HCT116 (cell line): Measurements from ENCODE around the gene GSTO2. TPM values are rescaled to one million over a fixed set of nuclear protein-coding genes. Genes with fewer than 3 reads are reported as not detected.

Source experiments
- ATAC-seq: fragments of 200-7000 bp; cut with Tn5 transposase; 2 replicates; pipeline ENCODE4 v1.9.1; 2020; ENCODE audit warnings: mild to moderate bottlenecking, moderate library complexity
- BruUV-seq: library from RNA; stranded (reverse); fragments of 400-500 nt; replicated peaks from 2 replicates; lab custom pipeline; 2021; lab: Mats Ljungman, UMichigan
- CTCF ChIA-PET: fragments of 300-600 bp; sonication (Branson Sonifier 250); formaldehyde crosslinking; loops from one replicate; lab custom pipeline; 2021; ENCODE audit warnings: antibody characterized with exemption; lab: Charles Lee
- POLR2A ChIA-PET: fragments of 300-600, 350-600 bp; sonication (Branson Sonifier 250); formaldehyde crosslinking; loops from one replicate; lab custom pipeline; 2021; ENCODE audit warnings: antibody characterized with exemption; lab: Charles Lee
- RAD21 ChIA-PET, 2 experiments: fragments of 300-600 bp; sonication (Branson Sonifier 250); formaldehyde crosslinking; loops; one replicate each; lab custom pipeline; 2023; ENCODE audit warnings: low total read pairs in 2 of 2; ENCODE audit not compliant: uncharacterized antibody in 2 of 2, unreplicated experiment in 2 of 2, low non-redundant PET in 1 of 2; lab: Charles Lee
- DNase-seq: peaks from one replicate; pipeline ENCODE4 v3.0.0-alpha.2; 2010; ENCODE audit warnings: low read depth, low spot score
- H2AFZ ChIP-seq: fragments of 200-600 bp; shearing (Covaris generic), sonication (generic); 2 replicates; pipeline ENCODE4 v1.6.1; 2017; ENCODE audit warnings: low read depth, mixed run types, mixed read lengths, antibody characterized with exemption, low read length; ENCODE audit not compliant: poor library complexity, severe bottlenecking
- H3K27ac ChIP-seq: 2 replicates; pipeline ENCODE4 v1.5.1; 2012; ENCODE audit warnings: low read depth, low read length
- H3K27me3 ChIP-seq: fragments of 200-600 bp; sonication (generic); 2 replicates; pipeline ENCODE4 v1.6.1; 2016; ENCODE audit warnings: mixed run types, low read length, mixed read lengths; ENCODE audit not compliant: insufficient read depth
- H3K36me3 ChIP-seq, 2 experiments: fragments of 200-500 bp in 1 of 2; fragments of 200-600 bp in 1 of 2; sonication (Bioruptor generic) in 1 of 2; sonication (generic) in 1 of 2; 2 replicates each; pipeline versions ENCODE4 v1.5.1 to v1.6.1; 2014 to 2016; ENCODE audit warnings: low read length in 2 of 2, inconsistent platforms in 1 of 2, mixed read lengths in 1 of 2, mixed run types in 1 of 2; ENCODE audit not compliant: insufficient read depth in 2 of 2, control insufficient read depth in 1 of 2
- H3K4me1 ChIP-seq, 2 experiments: fragments of 200-600 bp in 1 of 2; sonication (generic) in 1 of 2; 2 replicates each; pipeline versions ENCODE4 v1.5.1 to v1.6.1; 2012 to 2017; ENCODE audit warnings: low read length in 2 of 2, inconsistent platforms in 1 of 2, mild to moderate bottlenecking in 1 of 2, mixed read lengths in 1 of 2, mixed run types in 1 of 2, moderate library complexity in 1 of 2; ENCODE audit not compliant: insufficient read depth in 2 of 2, control insufficient read depth in 1 of 2
- H3K4me2 ChIP-seq: fragments of 200-600 bp; sonication (generic); 2 replicates; pipeline ENCODE4 v1.6.1; 2017; ENCODE audit warnings: mixed run types, low read length, mixed read lengths
- H3K4me3 ChIP-seq, 2 experiments: fragments of 200-600 bp in 1 of 2; sonication (generic) in 1 of 2; replicated peaks in 1 of 2; 2 replicates each; pipeline ENCODE4 v1.5.1; 2011 to 2016; ENCODE audit warnings: low read length in 2 of 2, control low read depth in 1 of 2, low read depth in 1 of 2, mild to moderate bottlenecking in 1 of 2, mixed read lengths in 1 of 2, mixed run types in 1 of 2
- H3K79me2 ChIP-seq: fragments of 200-600 bp; sonication (generic); 2 replicates; pipeline ENCODE4 v1.6.1; 2017; ENCODE audit warnings: mild to moderate bottlenecking, mixed run types, low read length, moderate library complexity, mixed read lengths; ENCODE audit not compliant: insufficient read depth
- H3K9ac ChIP-seq: fragments of 200-600 bp; sonication (generic); 2 replicates; pipeline ENCODE4 v1.6.1; 2016; ENCODE audit warnings: low read length, mixed read lengths
- H3K9me2 ChIP-seq: fragments of 200-600 bp; sonication (generic), shearing (Covaris generic); 2 replicates; pipeline ENCODE4 v1.6.1; 2017; ENCODE audit warnings: mixed run types, mild to moderate bottlenecking, moderate library complexity; ENCODE audit not compliant: insufficient read depth
- H3K9me3 ChIP-seq, 2 experiments: fragments of 200-500 bp in 1 of 2; fragments of 200-600 bp in 1 of 2; sonication (Bioruptor generic) in 1 of 2; sonication (generic) in 1 of 2; 2 replicates each; pipeline ENCODE4 v1.6.1; 2014 to 2017; ENCODE audit warnings: low read length in 2 of 2, mixed read lengths in 2 of 2, inconsistent platforms in 1 of 2, low read depth in 1 of 2, mild to moderate bottlenecking in 1 of 2, mixed run types in 1 of 2, moderate library complexity in 1 of 2; ENCODE audit not compliant: control insufficient read depth in 1 of 2, insufficient read depth in 1 of 2
- H4K20me1 ChIP-seq: fragments of 200-600 bp; sonication (generic), shearing (Covaris generic); 2 replicates; pipeline ENCODE4 v1.6.1; 2017; ENCODE audit warnings: mixed run types, mild to moderate bottlenecking, moderate library complexity; ENCODE audit not compliant: insufficient read depth
- CBX3 ChIP-seq: IDR thresholded peaks from 2 replicates; pipeline ENCODE4 v1.6.1; 2012; ENCODE audit warnings: low read depth
- EGR1 ChIP-seq: IDR thresholded peaks from 2 replicates; pipeline ENCODE4 v1.6.1; 2012; ENCODE audit warnings: low read depth
- EZH2 ChIP-seq: fragments of 200-600 bp; sonication (generic); IDR thresholded peaks from 2 replicates; pipeline ENCODE4 v1.6.1; 2017; ENCODE audit warnings: antibody characterized with exemption, mixed run types
- FOSL1 ChIP-seq: IDR thresholded peaks from 2 replicates; pipeline ENCODE4 v1.6.1; 2012; ENCODE audit warnings: low read depth
- POLR2A ChIP-seq: IDR thresholded peaks from 2 replicates; pipeline ENCODE4 v1.7.0; 2011; ENCODE audit warnings: borderline replicate concordance; ENCODE audit not compliant: insufficient read depth, insufficient read length; ENCODE audit errors: extremely low read depth
- POLR2AphosphoS5 ChIP-seq: IDR thresholded peaks from 2 replicates; pipeline ENCODE4 v1.6.1; 2011; ENCODE audit warnings: mild to moderate bottlenecking, low read depth, low read length, moderate library complexity
- RAD21 ChIP-seq: IDR thresholded peaks from 2 replicates; pipeline ENCODE4 v1.6.1; 2012; ENCODE audit warnings: low read depth, mild to moderate bottlenecking
- SIN3A ChIP-seq: IDR thresholded peaks from 2 replicates; pipeline ENCODE4 v1.6.1; 2012; ENCODE audit warnings: low read depth
- SP1 ChIP-seq: IDR thresholded peaks from 2 replicates; pipeline ENCODE4 v1.6.1; 2012; ENCODE audit warnings: low read depth
- SRF ChIP-seq: IDR thresholded peaks from 2 replicates; pipeline ENCODE4 v1.6.1; 2012; ENCODE audit warnings: low read depth
- TCF7L2 ChIP-seq: IDR thresholded peaks from 2 replicates; pipeline ENCODE4 v1.7.0; 2011; ENCODE audit warnings: borderline replicate concordance, inconsistent platforms; ENCODE audit not compliant: insufficient read depth, insufficient read length; ENCODE audit errors: extremely low read depth
- ZBTB33 ChIP-seq: IDR thresholded peaks from 2 replicates; pipeline ENCODE4 v1.6.1; 2011; ENCODE audit warnings: mild to moderate bottlenecking, low read length, moderate library complexity; ENCODE audit not compliant: insufficient replicate concordance; ENCODE audit errors: extremely low read depth
- ZFX ChIP-seq: fragments of 450-650 bp; IDR thresholded peaks from 2 replicates; pipeline ENCODE4 v1.6.1; 2017
- intact Hi-C: fragments of 100-400 bp; cut with micrococcal nuclease; formaldehyde crosslinking; loops from 2 replicates; pipeline ENCODE4 v1.10.0; 2022
- total RNA-seq: library from RNA; stranded (reverse); gene quantifications from one replicate; pipeline ENCODE4 v1.2.1, GENCODE V29; 2021; ENCODE audit not compliant: unreplicated experiment

Gene GSTO2
- total RNA-seq, 1 experiment from 2014 or later, result 115 TPM

GRCh38 chr10:104325436-104326435 is 56.8 kb downstream of the GSTO2 start (continued):
- TF ChIP-seq SIN3A, result no peak
- no peak for TF ChIP-seq POLR2AphosphoS5
- TF ChIP-seq POLR2A, result no peak
- no peak for TF ChIP-seq FOSL1
- TF ChIP-seq ZFX, result no peak
- TF ChIP-seq EZH2, result no peak

GRCh38 chr10:104326991-104327610 is 58.1 kb downstream of the GSTO2 start:
- Histone ChIP-seq H3K36me3 (no peaks in the 10 kb centered on the region), H3K4me1 (peaks cover 54 to 56% of the 10 kb centered on the region in 2 experiments), H3K27me3 (no peaks in the 10 kb centered on the region), H3K27ac (peak overlapping the region; percentile 87; the same call in 1 of the 2 replicates), H3K9me2 (no peaks in the 10 kb centered on the region), H4K20me1 (no peaks in the 10 kb centered on the region), H3K9me3 (no peaks in the 10 kb centered on the region), H3K4me3 (no peak overlapping the region), H3K79me2 (peaks cover 67% of the 10 kb centered on the region), H3K9ac (no peak overlapping the region), H2AFZ (no peak overlapping the region), H3K4me2 (no peak overlapping the region)
- ChIA-PET RAD21 (no interaction called here), CTCF (no interaction called here), POLR2A (no interaction called here)
- DNase-seq (no peak), ATAC-seq (no peak)
- intact Hi-C loops, result no loop called here
- TF ChIP-seq TCF7L2, result no peak
- TF ChIP-seq EGR1, result no peak
- no peak for TF ChIP-seq FOSL1
- TF ChIP-seq POLR2AphosphoS5, result no peak
- TF ChIP-seq CBX3, result no peak
- TF ChIP-seq ZFX, result no peak
- TF ChIP-seq SP1, result no peak
- TF ChIP-seq SRF, result no peak
- no peak for TF ChIP-seq EZH2
- TF ChIP-seq ZBTB33, result no peak
- no peak for TF ChIP-seq RAD21
- BruUV-seq, result no TSS peak
